Tibial nerve (tissue), 4 donors: ENCODE results near the gene SELENOW.
"Not testable (repeated sequence)": the region's sequence is repeated elsewhere in the genome, so short reads cannot be mapped to it uniquely, and the experiment has no call there.

Experiments used
- EP300 ChIP-seq, 2 donors: sonication (generic); formaldehyde crosslinking; IDR thresholded peaks; one replicate each; pipeline ENCODE4 v1.6.1; 2017; ENCODE audit warnings: antibody characterized with exemption in 2 of 2, mild to moderate bottlenecking in 1 of 2
- TF ChIP-seq, protein P1 (sequence below), 5 experiments: fragments of 200-600 bp in 3 of 5; fragments of 450-650 bp in 2 of 5; sonication (generic) in 3 of 5; IDR thresholded peaks; one replicate each; pipeline ENCODE4 v1.5.1; 2016 to 2019; ENCODE audit warnings: antibody characterized with exemption in 5 of 5, mild to moderate bottlenecking in 3 of 5, moderate library complexity in 2 of 5

DNA sequence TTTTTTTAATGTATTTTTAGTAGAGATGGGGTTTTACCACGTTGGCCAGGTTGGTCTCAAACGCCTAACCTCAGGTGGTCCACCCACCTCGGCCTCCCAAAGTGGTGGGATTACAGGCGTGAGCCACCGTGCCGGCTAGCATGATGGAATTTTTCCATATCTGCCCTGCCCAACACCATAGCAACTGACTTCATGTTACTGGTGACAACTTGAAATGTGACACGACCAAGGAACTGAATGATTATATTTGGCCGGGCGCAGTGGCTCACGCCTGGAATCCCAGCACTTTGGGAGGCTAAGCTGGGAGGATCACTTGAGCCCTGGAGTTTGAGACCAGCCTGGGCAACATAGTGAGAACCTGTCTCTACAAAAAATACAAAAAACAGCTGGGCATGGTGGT is 8.8 kb downstream of the SELENOW start:
- TF ChIP-seq, protein P1, sequence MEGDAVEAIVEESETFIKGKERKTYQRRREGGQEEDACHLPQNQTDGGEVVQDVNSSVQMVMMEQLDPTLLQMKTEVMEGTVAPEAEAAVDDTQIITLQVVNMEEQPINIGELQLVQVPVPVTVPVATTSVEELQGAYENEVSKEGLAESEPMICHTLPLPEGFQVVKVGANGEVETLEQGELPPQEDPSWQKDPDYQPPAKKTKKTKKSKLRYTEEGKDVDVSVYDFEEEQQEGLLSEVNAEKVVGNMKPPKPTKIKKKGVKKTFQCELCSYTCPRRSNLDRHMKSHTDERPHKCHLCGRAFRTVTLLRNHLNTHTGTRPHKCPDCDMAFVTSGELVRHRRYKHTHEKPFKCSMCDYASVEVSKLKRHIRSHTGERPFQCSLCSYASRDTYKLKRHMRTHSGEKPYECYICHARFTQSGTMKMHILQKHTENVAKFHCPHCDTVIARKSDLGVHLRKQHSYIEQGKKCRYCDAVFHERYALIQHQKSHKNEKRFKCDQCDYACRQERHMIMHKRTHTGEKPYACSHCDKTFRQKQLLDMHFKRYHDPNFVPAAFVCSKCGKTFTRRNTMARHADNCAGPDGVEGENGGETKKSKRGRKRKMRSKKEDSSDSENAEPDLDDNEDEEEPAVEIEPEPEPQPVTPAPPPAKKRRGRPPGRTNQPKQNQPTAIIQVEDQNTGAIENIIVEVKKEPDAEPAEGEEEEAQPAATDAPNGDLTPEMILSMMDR (IDR thresholded peaks at IDR 0.05): not testable (repeated sequence)
- TF ChIP-seq EP300 (IDR thresholded peaks at IDR 0.05): not testable (repeated sequence)
